DND-41 (cell line): ENCODE measurements around the gene RIOK2.

Source experiments
- EZH2 ChIP-seq: IDR thresholded peaks from 3 replicates; pipeline ENCODE4 v1.6.1; 2012; ENCODE audit warnings: borderline replicate concordance, low read depth, mild to moderate bottlenecking, moderate library complexity, low read length, inconsistent platforms; ENCODE audit not compliant: severe bottlenecking
- TF ChIP-seq, protein P1 (sequence below): IDR thresholded peaks from 2 replicates; pipeline ENCODE4 v1.5.1; 2012; ENCODE audit warnings: borderline replicate concordance, low read length, moderate library complexity, mild to moderate bottlenecking; ENCODE audit not compliant: poor library complexity, severe bottlenecking; ENCODE audit errors: extremely low read depth

DNA sequence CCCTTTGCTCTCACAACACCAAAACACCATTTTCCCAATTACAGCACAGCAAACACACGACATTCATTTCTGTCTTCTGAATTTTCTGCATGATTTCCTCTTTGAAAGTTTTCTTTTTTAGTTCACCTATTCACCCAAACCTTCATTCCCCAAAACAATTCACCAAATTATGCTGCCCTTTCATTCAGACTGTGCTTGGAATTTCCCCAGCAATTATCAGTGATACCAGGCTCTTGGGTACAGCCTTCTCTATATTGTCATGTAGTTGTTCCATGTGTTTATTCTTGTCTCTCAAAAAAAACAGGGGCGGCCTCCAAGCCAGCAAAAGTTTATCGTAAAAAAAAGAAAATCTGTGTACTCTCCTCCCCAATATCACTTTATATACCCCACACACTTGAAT is 31.7 kb downstream of the RIOK2 start:
- TF ChIP-seq, protein P1, sequence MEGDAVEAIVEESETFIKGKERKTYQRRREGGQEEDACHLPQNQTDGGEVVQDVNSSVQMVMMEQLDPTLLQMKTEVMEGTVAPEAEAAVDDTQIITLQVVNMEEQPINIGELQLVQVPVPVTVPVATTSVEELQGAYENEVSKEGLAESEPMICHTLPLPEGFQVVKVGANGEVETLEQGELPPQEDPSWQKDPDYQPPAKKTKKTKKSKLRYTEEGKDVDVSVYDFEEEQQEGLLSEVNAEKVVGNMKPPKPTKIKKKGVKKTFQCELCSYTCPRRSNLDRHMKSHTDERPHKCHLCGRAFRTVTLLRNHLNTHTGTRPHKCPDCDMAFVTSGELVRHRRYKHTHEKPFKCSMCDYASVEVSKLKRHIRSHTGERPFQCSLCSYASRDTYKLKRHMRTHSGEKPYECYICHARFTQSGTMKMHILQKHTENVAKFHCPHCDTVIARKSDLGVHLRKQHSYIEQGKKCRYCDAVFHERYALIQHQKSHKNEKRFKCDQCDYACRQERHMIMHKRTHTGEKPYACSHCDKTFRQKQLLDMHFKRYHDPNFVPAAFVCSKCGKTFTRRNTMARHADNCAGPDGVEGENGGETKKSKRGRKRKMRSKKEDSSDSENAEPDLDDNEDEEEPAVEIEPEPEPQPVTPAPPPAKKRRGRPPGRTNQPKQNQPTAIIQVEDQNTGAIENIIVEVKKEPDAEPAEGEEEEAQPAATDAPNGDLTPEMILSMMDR, result no peak
- no peak for TF ChIP-seq EZH2
